NCI-H1436 treated with DMSO at 0.1 percent for 48 hours (cell line): ENCODE results near the gene GCLM.
"Not testable (repeated sequence)": the region's sequence is repeated elsewhere in the genome, so short reads cannot be mapped to it uniquely, and the experiment has no call there.

ENCODE experiments used
- DNase-seq: peaks from one replicate; lab custom pipeline; 2025; lab: John Stamatoyannopoulos, UW

GCLM gene

GRCh38 chr1:93888900-93889299 is 20.3 kb downstream of the GCLM start:
- DNase-seq: no peak

DNA sequence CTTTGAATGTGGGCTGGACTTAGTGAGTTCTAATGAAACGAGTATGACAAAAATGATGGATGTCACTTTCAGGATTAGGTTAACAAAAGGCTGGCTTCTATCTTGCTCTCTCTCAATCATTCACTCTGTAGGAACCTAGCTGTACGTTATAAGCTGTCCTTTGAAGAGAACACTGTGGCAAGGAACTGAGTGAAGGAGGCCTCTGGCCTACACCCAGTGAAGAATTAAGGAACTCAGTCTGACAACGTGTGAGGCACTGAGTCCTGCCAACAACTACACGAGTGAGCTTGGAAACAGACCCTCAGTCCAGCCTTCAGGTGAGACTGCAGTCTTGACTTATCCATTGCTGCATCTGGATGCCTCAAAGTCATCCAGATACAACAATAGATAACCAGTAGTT is 27.0 kb downstream of the GCLM start:
- DNase-seq: no peak

- no peak for DNase-seq
Measured at GRCh38 chr1:93880731-93881130, 28.5 kb downstream of the GCLM start.

- peak; percentile 46 for DNase-seq
Measured at GRCh38 chr1:93878889-93879586, 30.2 kb downstream of the GCLM start, which contains the start of gene DNTTIP2. DNTTIP2 (minus strand) TSS chr1:93879206; CDS start chr1:93879148, 58 bp downstream.

- no peak for DNase-seq
Measured at GRCh38 chr1:93878501-93878888, 30.7 kb downstream of the GCLM start.

- no peak for DNase-seq
Measured at GRCh38 chr1:93877529-93877928, 31.7 kb downstream of the GCLM start.

DNA sequence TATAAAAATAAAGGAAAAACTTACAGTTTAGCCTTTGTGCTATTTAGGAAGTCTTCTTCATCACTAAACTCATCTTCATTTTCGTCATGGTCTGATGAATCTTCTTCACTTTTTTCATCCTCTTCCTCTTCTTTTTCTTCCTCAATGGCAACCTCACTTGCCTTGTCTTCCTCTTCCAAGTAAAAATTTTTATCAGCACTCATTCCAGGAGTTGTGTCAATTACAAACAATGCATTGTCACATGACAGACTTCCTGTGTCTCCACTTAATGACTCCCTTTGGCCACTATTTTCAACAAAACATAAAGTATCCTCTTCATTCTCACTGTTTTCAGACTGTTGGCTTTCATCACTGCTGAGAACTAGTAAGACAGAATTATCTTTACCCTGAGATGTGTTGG is 33.0 kb downstream of the GCLM start:
- no peak for DNase-seq

DNA sequence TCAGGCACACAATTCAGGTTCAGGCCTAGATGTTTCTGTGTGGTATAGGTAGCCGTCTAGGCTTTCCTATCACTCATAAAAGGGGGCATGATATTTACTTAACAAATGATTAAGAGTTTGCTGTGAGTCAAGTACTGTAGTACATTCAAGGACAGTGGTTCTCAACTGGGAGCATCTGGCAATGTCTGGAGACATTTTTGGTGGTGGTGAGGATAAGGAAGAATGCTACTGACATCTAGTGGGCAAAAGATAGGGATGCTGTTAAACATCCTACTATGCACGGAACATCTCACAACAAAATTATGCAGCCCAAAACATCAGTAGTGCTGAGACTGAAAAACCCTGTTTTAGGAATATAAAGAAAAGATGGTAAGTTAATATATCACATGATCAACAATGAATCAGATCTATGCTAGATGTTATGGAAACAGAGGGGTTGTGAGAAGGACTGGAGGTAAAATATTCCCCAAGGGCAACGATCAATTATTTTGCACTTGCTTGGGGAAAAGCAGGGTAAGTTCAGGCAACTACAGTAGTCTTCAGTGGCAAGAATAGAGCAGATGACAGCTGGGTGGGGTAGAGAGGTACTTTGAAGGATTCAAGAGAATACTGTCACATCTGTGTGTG is 35.1 kb downstream of the GCLM start:
- DNase-seq: no peak

GRCh38 chr1:93871366-93871765 is 37.9 kb downstream of the GCLM start:
- DNase-seq: no peak

DNA sequence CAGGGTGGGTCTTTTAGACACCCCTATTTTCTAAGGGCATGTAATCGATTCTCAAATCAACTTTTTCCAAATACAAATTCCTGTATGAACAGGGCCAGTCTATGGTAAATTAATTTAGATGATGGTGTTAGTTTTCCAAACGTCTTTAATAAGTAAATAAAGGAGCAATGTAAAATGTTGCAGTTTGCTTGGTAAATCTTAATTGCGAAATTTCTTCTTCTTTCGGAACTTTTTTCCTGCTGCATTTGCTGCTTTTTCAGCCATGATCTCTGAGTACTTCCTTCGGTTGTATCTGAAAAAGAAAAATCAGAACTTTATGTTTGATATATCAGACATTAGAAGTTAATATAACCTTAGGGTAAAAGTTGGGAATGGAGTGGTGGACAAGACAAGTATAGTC is 39.6 kb downstream of the GCLM start:
- DNase-seq: no peak

DNA sequence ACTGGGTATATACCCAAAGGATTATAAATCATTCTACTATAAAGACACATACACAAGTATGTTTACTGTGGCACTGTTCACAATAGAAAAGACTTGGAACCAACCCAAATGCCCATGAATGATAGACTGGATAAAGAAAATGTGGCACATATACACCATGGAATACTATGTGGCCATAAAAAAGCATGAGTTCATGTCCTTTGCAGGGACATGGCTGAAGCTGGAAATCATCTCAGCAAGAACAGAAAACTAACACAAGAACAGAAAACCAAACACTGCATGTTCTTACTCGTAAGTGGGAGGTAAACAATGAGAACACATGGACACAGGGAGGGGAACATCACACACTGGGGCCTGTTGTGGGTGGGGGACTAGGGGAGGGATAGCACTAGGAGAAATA is 40.7 kb downstream of the GCLM start:
- not testable (repeated sequence) for DNase-seq

GRCh38 chr1:93865253-93865652 is 44.0 kb downstream of the GCLM start:
- no peak for DNase-seq

- no peak for DNase-seq
Measured at GRCh38 chr1:93864175-93864574, 45.1 kb downstream of the GCLM start.

DNA sequence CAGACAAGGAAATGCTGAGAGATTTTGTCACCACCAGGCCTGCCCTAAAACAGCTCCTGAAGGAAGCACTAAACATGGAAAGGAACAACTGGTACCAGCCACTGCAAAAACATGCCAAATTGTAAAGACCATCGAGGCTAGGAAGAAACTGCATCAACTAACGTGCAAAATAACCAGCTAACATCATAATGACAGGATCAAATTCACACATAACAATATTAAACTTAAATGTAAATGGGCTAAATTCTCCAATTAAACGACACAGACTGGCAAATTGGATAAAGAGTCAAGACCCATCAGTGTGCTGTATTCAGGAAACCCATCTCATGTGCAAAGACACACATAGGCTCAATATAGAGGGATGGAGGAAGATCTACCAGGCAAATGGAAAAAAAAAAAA is 51.6 kb downstream of the GCLM start:
- DNase-seq: not testable (repeated sequence)

DNA sequence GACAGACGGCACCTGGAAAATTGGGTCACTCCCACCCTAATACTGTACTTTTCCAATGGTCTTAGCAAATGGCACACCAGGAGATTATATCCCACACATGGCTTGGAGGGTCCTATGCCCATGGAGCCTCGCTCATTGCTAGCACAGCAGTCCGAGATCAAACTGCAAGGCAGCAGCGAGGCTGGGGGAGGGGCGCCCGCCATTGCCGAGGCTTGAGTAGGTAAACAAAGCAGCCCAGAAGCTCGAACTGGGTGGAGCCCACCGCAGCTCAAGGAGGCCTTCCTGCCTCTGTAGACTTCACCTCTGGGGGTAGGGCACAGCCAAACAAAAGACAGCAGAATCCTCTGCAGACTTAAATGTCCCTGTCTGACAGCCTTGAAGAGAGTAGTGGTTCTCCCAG is 53.2 kb downstream of the GCLM start:
- DNase-seq: not testable (repeated sequence)

GRCh38 chr1:93853940-93854339 is 55.3 kb downstream of the GCLM start:
- DNase-seq: no peak

DNA sequence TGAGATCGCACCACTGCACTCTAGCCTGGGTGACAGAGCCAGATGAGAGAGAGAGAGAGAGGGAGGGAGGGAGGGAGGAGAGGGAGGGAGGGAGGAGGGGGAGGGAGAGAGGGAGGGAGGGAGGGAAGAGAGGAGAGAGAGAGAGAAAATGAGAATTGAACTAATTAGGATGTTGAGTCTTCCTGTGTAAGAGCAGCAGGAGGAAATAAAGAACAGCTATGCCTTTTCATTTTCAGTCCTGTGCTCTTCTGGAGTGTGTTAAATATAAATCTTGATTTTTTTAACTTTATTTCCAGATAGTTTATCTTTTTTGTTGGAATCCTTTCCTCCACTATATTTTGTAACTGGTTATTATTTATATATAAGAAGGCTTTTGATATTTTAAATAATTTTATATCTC is 57.4 kb downstream of the GCLM start:
- no peak for DNase-seq

- no peak for DNase-seq
Measured at GRCh38 chr1:93851327-93851712, 57.9 kb downstream of the GCLM start.

DNA sequence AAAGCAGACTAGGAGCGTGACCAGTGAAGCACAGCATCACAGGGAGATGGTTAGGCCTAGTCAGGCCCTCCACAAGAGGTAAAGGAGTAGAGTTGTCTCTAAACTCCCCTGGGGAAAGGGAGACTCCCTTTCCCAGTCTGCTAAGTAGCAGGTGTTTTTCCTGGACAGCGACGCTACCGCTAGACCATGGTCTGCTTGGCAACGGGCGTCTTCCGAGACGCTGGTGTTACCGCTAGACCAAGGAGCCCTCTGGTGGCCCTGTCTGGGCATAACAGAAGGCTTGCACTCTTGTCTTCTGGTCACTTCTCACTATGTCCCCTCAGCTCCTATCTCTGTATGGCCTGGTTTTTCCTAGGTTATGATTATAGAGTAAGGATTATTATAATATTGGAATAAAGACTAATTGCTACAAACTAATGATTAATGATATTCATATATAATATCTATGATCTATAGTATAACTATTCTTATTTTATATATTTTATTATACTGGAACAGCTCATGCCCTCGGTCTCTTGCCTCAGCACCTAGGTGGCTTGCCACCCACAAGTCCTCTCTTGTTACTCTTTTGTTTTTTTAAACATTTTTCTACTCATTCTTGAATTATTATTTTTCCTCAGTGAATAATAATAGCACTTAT is 58.4 kb downstream of the GCLM start:
- DNase-seq: not testable (repeated sequence)

- no peak for DNase-seq
Measured at GRCh38 chr1:93848350-93848883, 60.8 kb downstream of the GCLM start.

DNA sequence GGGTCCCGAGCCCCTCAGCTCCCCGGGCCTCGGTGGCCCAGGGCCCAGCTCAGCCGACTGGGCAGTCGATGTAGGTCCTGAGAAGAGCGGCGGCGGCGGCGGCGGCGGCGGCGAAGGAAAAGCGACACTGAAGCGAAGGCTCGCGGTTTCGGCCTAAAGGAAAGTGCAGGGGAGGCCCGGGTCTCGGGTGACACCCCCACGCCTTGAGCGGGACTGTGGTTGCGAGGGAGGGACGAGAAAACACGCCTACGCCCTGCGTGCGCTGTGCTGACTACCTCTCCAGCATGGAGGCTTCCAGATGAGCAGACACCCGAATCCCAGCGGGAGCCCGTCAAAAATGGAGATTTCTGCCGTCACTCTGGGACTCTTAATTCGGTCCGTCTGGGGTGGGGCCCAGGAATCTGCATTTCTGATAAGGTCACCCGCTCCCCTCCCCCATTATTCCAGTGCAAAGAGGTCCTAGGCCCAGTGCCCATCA is 61.4 kb downstream of the GCLM start:
- no peak for DNase-seq

DNA sequence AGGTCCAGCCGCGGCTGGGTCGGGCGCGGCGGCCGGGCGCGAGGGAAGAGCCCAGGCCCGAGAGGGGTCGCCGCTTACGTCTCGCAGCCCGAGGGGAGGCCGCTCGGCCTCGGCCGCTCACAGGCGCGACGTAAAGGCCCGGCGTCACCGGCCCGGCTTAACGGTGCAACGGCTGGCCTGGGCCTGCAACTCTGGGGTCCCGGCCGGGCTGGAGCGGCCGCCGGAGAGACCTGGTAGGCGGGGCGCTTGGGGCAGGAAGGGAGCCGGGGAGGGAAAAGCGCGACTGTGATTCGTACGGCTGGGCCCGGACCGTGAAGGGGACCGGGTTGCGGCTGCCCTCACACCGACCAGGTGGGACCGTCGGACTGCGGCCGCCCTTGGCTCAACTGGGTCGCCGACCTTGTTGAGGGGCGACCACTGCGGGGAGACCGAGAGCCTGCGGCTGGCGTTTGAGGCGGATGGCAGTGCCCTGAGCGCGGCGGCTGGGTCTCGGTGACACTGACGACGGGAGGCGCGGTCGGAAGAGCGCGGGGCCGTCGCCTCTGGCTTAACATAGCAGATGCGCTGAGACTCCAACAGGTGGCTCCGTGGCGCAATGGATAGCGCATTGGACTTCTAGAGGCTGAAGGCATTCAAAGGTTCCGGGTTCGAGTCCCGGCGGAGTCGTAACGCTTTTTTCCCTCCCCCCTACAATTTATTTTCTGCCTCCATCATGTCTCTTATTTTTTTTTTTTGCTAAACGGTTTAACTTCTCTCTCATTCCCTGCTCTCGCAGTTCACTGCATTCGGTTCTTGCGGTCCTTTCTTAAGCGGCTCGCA is 62.0 kb downstream of the GCLM start:
- DNase-seq: peak; percentile 53
